Calu3 (cell line): ENCODE measurements around the gene HOXC11. TPM values are rescaled to one million over a fixed set of nuclear protein-coding genes. Genes with fewer than 3 reads are reported as not detected.

Source experiments
- BruUV-seq: library from RNA; stranded (reverse); fragments of 400-500 nt; replicated peaks from 2 replicates; lab custom pipeline; 2021; lab: Mats Ljungman, UMichigan
- CTCF ChIA-PET: fragments of 300-600 bp; sonication (Branson Sonifier 250); formaldehyde crosslinking; loops from one replicate; lab custom pipeline; 2022; ENCODE audit warnings: antibody characterized with exemption; lab: Charles Lee
- DNase-seq: peaks from one replicate; pipeline ENCODE4 v3.0.0; 2022
- H3K27ac Mint-ChIP-seq: one replicate; pipeline ENCODE4 v1.8.0; 2022; ENCODE audit warnings: mixed read lengths; ENCODE audit not compliant: unreplicated experiment
- H3K27me3 Mint-ChIP-seq: one replicate; pipeline ENCODE4 v1.8.0; 2022; ENCODE audit warnings: mixed read lengths; ENCODE audit not compliant: unreplicated experiment
- H3K36me3 Mint-ChIP-seq: one replicate; pipeline ENCODE4 v1.8.0; 2022; ENCODE audit warnings: mild to moderate bottlenecking, moderate library complexity, mixed read lengths; ENCODE audit not compliant: insufficient read depth, unreplicated experiment
- H3K4me1 Mint-ChIP-seq: one replicate; pipeline ENCODE4 v1.8.0; 2022; ENCODE audit warnings: mild to moderate bottlenecking, low read depth, mixed read lengths; ENCODE audit not compliant: unreplicated experiment
- H3K4me3 Mint-ChIP-seq: one replicate; pipeline ENCODE4 v1.8.0; 2022; ENCODE audit warnings: mild to moderate bottlenecking, low read depth, moderate library complexity, mixed read lengths; ENCODE audit not compliant: unreplicated experiment
- H3K9me3 Mint-ChIP-seq: one replicate; pipeline ENCODE4 v1.8.0; 2022; ENCODE audit warnings: low read depth, mixed read lengths; ENCODE audit not compliant: unreplicated experiment
- CTCF ChIP-seq: fragments of 200-600 bp; IDR thresholded peaks from one replicate; pipeline ENCODE4 v1.8.0; 2022; ENCODE audit warnings: antibody characterized with exemption; ENCODE audit not compliant: unreplicated experiment
- intact Hi-C: fragments of 100-400 bp; cut with micrococcal nuclease; formaldehyde crosslinking; loops from one replicate; pipeline ENCODE4 v1.10.0; 2022; ENCODE audit not compliant: unreplicated experiment
- total RNA-seq: library from RNA; stranded (reverse); gene quantifications from 2 replicates; pipeline ENCODE4 v1.2.3, GENCODE V29; 2022

HOXC11 gene
- total RNA-seq, 1 experiment from 2014 or later, result not detected

- Mint-ChIP-seq H3K9me3 (no peaks in the 10 kb centered on the region), H3K27me3 (peaks cover 89% of the 10 kb centered on the region), H3K4me1 (peaks cover 12% of the 10 kb centered on the region), H3K36me3 (peaks cover 20% of the 10 kb centered on the region), H3K27ac (no peak within 1 kb of the TSS), H3K4me3 (peak within 1 kb of the TSS; percentile 70)
- TF ChIP-seq CTCF, result no peak
- intact Hi-C loops, result no loop called here
- no peak for DNase-seq
- BruUV-seq, result no TSS peak
- CTCF ChIA-PET, result interaction anchor here (0.9 to 2.0 kb wide), 5 partner anchors 8 to 215 kb away, joined by 3 to 8 read pairs (median 4); partner anchors contain the start of gene HOXC8
These were observed 27.5 kb downstream of the HOXC11 start, which contains the start of gene HOXC9 for GRCh38 chr12:54000116-54001114. TSS of gene HOXC9 (plus strand) at chr12:54000161. CDS start at chr12:54000189, 28 bp downstream.

DNA sequence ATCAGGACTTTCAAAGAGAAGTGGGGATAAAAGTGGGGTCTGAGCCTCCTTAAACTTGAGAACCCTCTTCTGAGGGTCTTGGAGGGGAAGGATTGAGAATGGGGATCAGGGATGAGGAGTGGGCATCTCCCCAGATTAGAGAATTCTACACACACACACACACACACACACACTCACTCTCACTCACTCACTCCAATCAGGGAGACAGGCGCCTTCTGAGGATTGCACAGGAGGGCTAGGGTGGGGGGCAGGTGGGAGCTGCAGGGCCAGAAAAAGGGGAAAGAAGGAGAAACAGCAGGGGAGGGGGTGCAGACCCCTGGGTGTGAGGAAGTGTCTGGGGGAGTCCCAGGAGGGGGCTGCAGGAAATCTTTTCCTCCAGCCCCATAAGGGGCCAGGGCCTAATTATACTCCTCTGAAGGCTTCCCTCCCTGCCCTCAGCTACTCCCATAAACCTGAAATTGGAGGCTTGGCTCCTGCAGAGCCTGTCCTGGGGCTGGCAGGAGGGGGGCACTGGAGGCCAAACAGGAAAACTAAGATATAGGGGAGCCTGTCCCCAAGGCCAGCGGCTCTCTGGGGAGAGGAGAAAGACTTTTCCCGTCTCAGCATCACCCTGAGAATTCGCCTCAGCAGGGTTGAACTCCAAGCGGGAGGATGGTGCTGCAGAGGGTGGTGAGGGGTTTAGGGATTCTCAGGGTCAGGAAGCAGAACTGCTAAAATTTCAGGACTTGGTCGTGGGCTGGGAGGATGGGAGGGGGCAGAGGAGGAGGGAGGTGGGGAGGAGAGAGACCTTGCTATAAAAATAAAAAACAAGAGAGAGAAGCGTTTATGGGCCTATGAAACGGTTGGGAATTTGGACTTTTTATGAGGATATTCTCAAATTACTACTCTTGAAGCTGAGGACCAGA lies 28.6 kb downstream of the HOXC11 start:
- no TSS peak for BruUV-seq
- Mint-ChIP-seq H3K4me3 (no peak overlapping the region), H3K27ac (no peak overlapping the region), H3K9me3 (no peaks in the 10 kb centered on the region), H3K36me3 (peaks cover 17% of the 10 kb centered on the region), H3K27me3 (peaks cover 89% of the 10 kb centered on the region), H3K4me1 (peaks cover 16% of the 10 kb centered on the region)
- DNase-seq, result no peak
- intact Hi-C loops, result no loop called here
- CTCF ChIA-PET, result no interaction called here
- TF ChIP-seq CTCF, result no peak

DNA sequence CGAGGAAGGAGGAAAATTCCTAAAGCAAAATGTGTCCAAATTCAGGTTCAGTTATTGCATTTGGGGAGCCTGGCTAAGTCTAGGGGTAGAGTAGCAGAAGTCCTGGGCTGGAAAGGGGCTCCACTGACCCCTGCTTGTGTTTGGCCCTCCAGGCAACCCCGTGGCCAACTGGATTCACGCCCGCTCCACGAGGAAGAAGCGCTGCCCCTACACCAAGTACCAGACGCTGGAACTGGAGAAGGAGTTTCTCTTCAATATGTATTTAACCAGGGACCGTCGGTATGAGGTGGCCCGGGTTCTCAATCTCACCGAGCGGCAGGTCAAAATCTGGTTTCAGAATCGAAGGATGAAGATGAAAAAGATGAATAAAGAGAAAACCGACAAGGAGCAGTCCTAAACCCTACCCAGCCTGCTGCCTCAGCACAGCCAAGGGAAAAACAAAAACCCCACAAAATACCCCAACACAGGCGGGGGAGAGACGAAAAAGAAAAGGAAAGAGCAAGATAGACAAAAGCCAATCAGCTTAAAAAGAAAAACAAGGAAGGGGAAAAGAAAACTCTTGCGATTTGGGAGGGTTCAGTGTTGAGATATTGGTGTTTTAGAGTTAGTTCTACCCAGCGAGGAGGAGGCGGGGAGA lies 29.5 kb downstream of the HOXC11 start:
- CTCF ChIA-PET, result interaction anchor here (0.7 kb wide), 1 partner anchor 205 kb away, joined by 5 read pairs; no protein-coding TSS in a partner anchor
- BruUV-seq, result no TSS peak
- intact Hi-C loops, result no loop called here

More for the DNA sequence above, 29.5 kb downstream of the HOXC11 start:
- H3K4me1 Mint-ChIP-seq, result peaks cover 14% of the 10 kb centered on the region
- no peak for DNase-seq
- H3K36me3 Mint-ChIP-seq, result peaks cover 17% of the 10 kb centered on the region
- no peak for TF ChIP-seq CTCF
- no peaks in the 10 kb centered on the region for H3K9me3 Mint-ChIP-seq
- no peak overlapping the region for H3K27ac Mint-ChIP-seq
- H3K27me3 Mint-ChIP-seq, result peaks cover 89% of the 10 kb centered on the region
- H3K4me3 Mint-ChIP-seq, result no peak overlapping the region
